ENCODE data around the gene GPI. TPM values are rescaled to one million over a fixed set of nuclear protein-coding genes. Genes with fewer than 3 reads are reported as not detected.
A peak's percentile ranks its signal among the peaks of the same experiment; 100 is the strongest.
"Not testable (repeated sequence)": the region's sequence is repeated elsewhere in the genome, so short reads cannot be mapped to it uniquely, and the experiment has no call there.

Gene GPI
- total and polyA plus RNA-seq, 5 experiments from 2014 or later = 107 to 179 (median 126) TPM

DNA sequence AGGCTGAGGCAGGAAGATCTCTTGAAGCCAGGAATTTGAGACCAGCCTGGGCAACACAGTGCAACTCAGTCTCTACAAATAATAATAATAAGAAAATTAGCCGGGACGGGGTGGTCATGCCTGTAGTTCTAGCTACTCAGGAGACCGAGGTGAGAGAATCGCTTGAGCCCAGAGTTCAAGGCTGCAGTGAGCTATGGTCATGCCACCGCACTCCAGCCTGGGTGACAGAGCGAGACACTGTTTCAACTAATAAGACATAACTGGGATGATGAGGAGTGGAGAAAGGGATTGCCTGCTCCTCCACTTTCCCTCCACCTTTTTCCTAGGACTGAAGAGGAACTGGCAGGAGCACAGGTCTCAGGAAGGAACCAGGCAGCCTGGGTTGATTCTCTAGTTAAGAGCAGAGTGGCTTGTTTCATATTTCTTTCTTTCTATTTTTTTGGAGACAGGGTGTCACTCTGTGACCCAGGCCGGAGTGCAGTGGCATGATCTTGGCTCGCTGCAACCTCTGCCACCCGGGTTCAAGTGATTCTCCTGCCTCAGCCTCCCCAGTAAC lies 4.6 kb upstream of the GPI start:
- Mint-ChIP-seq H3K36me3 (no peaks in the 10 kb centered on the region), H3K27me3 (no peaks in the 10 kb centered on the region), H3K9me3 (no peaks in the 10 kb centered on the region), H3K4me3 (peak overlapping the region; percentile 82 to 96 (median 90)), H3K27ac (peak overlapping the region; percentile 77 to 97 (median 95)), H3K4me1 (peaks cover 17 to 37% (median 32%) of the 10 kb centered on the region in 4 donors)
- DNase-seq = no peak
- POLR2A ChIA-PET = interaction anchor here (0.5 to 1.6 kb wide), 3 partner anchors 67 to 643 kb away, joined by 5 to 10 read pairs (median 5); partner anchors contain the start of gene UBA2
- no peak for ATAC-seq

DNA sequence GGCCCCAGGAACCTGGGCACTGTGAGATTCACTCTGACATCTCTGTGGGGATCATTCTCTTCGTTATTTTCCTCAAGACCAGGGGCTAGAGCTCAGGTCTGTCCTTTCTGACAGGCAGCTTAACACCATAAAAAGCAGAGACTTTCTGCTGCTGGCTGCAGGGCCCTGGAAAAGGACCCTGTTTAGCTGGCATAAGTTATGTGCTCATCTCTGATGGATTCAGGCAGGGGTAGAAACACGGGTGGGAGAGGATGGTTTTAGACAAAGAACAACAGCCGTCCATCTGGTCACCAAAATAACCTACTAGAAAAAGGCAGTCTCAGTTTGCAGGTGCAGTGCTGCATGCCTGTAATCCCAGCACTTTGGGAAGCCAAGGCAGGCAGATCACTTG lies 2.3 kb upstream of the GPI start:
- Mint-ChIP-seq H3K4me3 (peak overlapping the region in 7 of 10 donors; percentile 1 to 95 (median 55)), H3K36me3 (peaks cover 0 to 10% (median 6%) of the 10 kb centered on the region in 3 donors), H3K27me3 (no peaks in the 10 kb centered on the region), H3K27ac (peak overlapping the region in 5 of 10 donors; percentile 16 to 85 (median 52)), H3K4me1 (peaks cover 26 to 56% (median 51%) of the 10 kb centered on the region in 4 donors), H3K9me3 (no peaks in the 10 kb centered on the region)
- ATAC-seq = no peak
- no peak for DNase-seq
- POLR2A ChIA-PET = no interaction called here

DNA sequence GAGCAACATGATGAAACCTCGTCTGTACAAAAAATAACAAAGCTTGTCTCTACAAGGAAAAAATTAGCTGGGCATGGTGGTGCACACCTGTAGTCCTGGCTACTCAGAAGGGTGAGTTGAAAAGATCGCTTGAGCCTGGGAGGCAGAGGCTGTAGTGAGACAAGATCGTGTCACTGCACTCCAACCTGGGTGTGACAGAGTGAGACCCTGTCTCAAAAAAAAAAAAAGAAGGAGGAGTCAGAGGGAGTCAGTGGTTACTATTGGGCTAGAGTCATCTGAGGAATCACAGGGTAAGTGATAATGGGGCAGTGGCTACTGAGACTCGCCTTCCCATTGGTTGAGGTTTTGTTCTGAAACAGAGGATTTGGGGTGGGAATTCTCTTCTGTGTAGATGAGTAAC lies 1.9 kb upstream of the GPI start:
- ATAC-seq (no peak), DNase-seq (no peak)
- H3K27me3 Mint-ChIP-seq = no peaks in the 10 kb centered on the region
- peak overlapping the region in 4 of 10 donors; percentile 20 to 85 (median 54) for H3K27ac Mint-ChIP-seq
- H3K4me1 Mint-ChIP-seq = peaks cover 25 to 56% (median 49%) of the 10 kb centered on the region in 4 donors
- peaks cover 0 to 13% (median 6%) of the 10 kb centered on the region in 3 donors for H3K36me3 Mint-ChIP-seq
- peak overlapping the region in 9 of 10 donors; percentile 1 to 95 (median 45) for H3K4me3 Mint-ChIP-seq
- POLR2A ChIA-PET = no interaction called here
- H3K9me3 Mint-ChIP-seq = no peaks in the 10 kb centered on the region

DNA sequence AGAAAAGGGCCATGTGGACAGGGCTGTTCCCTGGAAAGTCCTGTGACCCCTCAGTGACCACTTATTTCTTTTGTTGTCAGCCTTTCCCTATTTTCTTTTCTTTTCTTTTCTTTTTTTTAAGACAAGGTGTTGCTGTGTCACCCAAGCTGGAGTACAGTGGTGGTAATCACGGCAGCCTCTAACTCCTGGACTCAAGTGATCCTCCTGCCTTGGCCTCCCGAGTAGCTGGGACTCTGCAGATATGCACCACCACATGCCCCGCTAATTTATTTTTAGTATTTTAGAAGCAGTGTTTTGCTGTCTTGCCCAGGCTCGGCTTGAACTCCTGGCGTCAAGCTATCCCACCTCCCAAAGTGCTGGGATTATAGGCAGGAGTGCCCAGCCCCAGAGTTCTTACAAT lies 1.1 kb upstream of the GPI start:
- Mint-ChIP-seq H3K27me3 (no peaks in the 10 kb centered on the region), H3K36me3 (peaks cover 0 to 17% (median 6%) of the 10 kb centered on the region in 3 donors), H3K9me3 (no peaks in the 10 kb centered on the region), H3K4me1 (peaks cover 25 to 52% (median 45%) of the 10 kb centered on the region in 4 donors), H3K27ac (peak overlapping the region in 3 of 10 donors; percentile 89 to 94 (median 94)), H3K4me3 (peak overlapping the region in 9 of 10 donors; percentile 91 to 98 (median 95))
- POLR2A ChIA-PET = interaction anchor here (0.6 to 2.7 kb wide), 3 partner anchors 16 to 64 kb away, joined by 3 to 18 read pairs (median 4); partner anchors contain the start of gene UBA2
- DNase-seq (no peak), ATAC-seq (no peak)

DNA sequence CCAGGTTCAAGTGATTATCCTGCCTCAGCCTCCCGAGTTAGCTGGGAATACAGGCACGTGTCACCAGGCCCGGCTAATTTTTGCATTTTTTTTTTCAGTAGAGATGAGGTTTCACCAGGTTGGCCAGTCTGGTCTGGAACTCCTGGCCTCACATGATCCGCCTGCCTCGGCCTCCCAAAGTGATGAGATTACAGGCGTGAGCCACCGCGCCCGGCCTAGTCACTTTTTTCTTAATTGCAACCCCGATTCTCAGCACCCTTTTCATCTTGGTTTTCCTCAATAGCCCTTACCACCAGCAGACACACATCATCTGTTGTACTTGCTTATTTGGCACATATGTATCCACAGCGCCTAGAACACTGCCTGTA lies 550 bp upstream of the GPI start:
- Mint-ChIP-seq H3K9me3 (no peaks in the 10 kb centered on the region), H3K4me1 (peaks cover 25 to 46% (median 40%) of the 10 kb centered on the region in 4 donors), H3K27ac (peak overlapping the region in 9 of 10 donors; percentile 72 to 95 (median 91)), H3K36me3 (peaks cover 0 to 22% (median 6%) of the 10 kb centered on the region in 3 donors), H3K4me3 (peak overlapping the region; percentile 91 to 98 (median 95)), H3K27me3 (no peaks in the 10 kb centered on the region)
- POLR2A ChIA-PET = interaction anchor here (0.7 to 2.7 kb wide), 5 partner anchors 11 to 192 kb away, joined by 4 to 18 read pairs (median 6); partner anchors contain the start of genes LSM14A, PDCD2L and UBA2
- ATAC-seq (no peak), DNase-seq (no peak)

DNA sequence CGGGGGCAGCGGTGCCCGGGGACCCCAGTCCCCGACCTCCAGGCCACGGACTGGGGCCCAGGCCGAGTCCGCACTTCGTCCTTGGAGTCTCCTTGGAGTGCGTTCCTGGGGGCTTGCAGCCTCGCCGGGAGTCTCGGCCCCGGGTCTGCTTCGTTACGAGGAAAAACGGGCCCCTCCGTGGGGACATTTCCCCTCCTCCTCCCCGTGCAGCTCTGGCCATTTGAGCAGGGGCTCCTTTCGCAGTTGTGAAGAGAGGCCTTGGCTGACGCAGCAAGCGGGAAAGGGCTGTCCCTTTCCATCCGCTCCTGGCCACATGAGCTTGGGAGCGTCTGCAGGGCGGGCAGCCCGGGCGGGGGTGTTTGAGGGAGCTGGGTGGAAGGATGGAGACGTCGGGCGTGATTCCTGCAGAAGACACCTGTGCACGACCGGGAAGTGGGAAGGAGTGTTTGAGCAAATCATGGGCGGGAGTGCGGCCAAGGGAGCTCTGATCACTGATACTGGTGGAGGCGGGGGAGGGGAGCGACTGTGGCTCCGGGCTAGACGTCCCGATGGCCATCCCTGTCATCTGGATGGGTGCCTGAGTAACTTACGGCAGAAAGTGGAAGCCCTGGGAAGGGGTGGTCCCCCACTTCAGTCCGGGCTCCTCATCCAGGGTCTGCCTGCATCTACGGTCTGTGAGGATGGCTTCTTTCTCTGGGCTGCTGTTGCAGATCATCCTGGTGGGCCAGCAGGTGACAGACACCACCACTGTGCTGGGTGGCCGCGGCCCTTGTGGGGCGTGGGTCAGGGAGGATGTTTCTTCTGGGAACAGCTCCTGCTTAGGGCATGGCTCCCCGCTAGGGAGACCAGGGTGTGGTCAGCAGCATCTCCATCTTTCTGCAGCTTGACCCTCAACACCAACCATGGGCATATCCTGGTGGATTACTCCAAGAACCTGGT lies 736 bp downstream of the GPI start:
- DNase-seq = peak in 1 of 10 donors; percentile 12
- Mint-ChIP-seq H3K4me3 (peak overlapping the region; percentile 92 to 97 (median 95)), H3K27ac (peak overlapping the region; percentile 70 to 95 (median 90)), H3K4me1 (peaks cover 18 to 43% (median 35%) of the 10 kb centered on the region in 4 donors), H3K27me3 (no peaks in the 10 kb centered on the region), H3K9me3 (no peaks in the 10 kb centered on the region), H3K36me3 (peaks cover 0 to 34% (median 6%) of the 10 kb centered on the region in 3 donors)
- POLR2A ChIA-PET = interaction anchor here (0.6 to 2.7 kb wide), 10 partner anchors 10 to 312 kb away, joined by 3 to 18 read pairs (median 4); partner anchors contain the start of genes LSM14A, PDCD2L, SCGB2B2 and UBA2
- ATAC-seq = peak in 1 of 2 donors; percentile 7

DNA sequence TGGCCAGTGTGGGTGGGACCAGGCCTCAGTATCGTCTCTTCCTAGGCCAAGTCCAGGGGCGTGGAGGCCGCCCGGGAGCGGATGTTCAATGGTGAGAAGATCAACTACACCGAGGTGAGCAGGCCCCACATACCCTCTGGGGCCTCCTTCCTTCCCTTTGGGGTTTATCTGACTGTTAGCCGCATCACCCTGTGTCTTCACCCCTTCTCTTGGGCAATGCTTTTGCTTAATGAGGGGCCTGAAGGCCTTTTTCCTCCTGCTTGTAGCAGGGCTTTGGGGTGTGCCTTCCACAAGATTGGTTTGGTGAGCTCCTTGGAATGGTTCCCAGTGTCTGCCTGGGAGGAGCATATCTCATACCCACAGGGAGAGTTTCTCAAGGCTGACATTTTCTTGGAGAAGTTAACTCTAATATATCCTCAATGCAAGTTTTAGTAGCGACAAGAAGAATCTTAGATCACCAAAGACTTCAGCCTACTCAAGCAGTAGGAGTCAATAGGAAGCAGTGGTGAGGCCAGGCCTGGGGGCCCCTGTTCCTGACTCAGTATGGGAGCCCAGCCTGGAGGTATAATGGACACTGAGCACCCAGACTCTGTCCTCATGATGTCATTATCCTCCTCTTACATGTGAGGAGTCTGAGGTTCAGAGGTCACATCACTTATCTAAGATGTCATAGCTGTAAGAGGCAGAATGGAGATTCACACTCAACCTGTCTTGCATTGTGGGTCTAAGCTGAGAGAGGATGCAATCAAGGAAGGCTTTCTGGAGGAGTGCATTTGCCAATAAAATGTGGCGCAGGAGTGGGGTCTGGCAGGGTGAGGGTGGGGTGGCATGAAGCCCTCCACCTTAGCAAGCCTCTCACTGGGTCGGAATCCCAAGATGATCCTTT lies 2.0 kb downstream of the GPI start:
- peaks cover 0 to 46% (median 12%) of the 10 kb centered on the region in 3 donors for H3K36me3 Mint-ChIP-seq
- no peak for DNase-seq
- no peaks in the 10 kb centered on the region for H3K27me3 Mint-ChIP-seq
- H3K9me3 Mint-ChIP-seq = no peaks in the 10 kb centered on the region
- POLR2A ChIA-PET = interaction anchor here (2.0 kb wide), 1 partner anchor 16 kb away, joined by 15 read pairs; no protein-coding TSS in a partner anchor
- H3K27ac Mint-ChIP-seq = peak overlapping the region; percentile 7 to 92 (median 77)
- peak overlapping the region; percentile 92 to 97 (median 95) for H3K4me3 Mint-ChIP-seq
- ATAC-seq = no peak
- H3K4me1 Mint-ChIP-seq = peaks cover 21 to 51% (median 42%) of the 10 kb centered on the region in 4 donors

DNA sequence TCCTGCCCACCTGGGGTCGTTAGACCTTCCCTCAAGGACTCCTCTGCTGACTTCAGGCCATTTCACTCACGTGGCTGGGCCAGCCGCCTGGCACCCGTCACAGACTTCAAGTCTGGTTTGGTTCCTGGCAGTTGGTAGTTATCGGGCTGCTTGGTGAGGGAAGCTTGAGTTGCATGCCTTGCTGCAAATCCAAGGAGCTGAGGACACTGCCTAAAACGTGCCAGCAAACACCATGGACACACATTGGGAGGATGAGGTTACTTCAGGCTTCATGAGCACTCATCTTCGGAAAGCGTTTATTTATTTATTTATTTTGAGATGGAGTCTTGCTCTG lies 2.6 kb downstream of the GPI start:
- Mint-ChIP-seq H3K4me1 (peaks cover 21 to 54% (median 42%) of the 10 kb centered on the region in 4 donors), H3K27me3 (no peaks in the 10 kb centered on the region), H3K36me3 (peaks cover 0 to 52% (median 12%) of the 10 kb centered on the region in 3 donors), H3K27ac (peak overlapping the region in 3 of 10 donors; percentile 10 to 52 (median 32)), H3K9me3 (no peaks in the 10 kb centered on the region), H3K4me3 (peak overlapping the region in 1 of 10 donors; percentile 34)
- ATAC-seq (no peak), DNase-seq (no peak)
- POLR2A ChIA-PET = no interaction called here

DNA sequence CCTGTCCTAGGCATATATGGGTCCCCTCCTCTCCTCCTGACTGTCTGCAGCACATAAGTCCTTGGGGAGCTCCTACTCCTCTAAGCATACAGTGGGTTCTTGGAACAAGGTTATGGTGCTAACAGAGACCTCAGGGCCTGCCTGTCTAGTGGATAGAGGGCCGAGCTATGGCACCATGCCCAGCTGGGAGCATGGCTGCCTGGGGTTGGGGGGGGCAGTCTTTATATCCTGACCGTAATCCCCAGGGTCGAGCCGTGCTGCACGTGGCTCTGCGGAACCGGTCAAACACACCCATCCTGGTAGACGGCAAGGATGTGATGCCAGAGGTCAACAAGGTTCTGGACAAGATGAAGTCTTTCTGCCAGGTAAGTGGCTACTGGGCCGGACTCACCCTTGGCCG lies 3.3 kb downstream of the GPI start:
- Mint-ChIP-seq H3K9me3 (no peaks in the 10 kb centered on the region), H3K36me3 (peaks cover 0 to 56% (median 12%) of the 10 kb centered on the region in 3 donors), H3K27ac (peak overlapping the region in 3 of 10 donors; percentile 9 to 84 (median 67)), H3K27me3 (no peaks in the 10 kb centered on the region), H3K4me1 (peaks cover 21 to 54% (median 42%) of the 10 kb centered on the region in 4 donors), H3K4me3 (peak overlapping the region in 7 of 10 donors; percentile 9 to 78 (median 52))
- POLR2A ChIA-PET = no interaction called here
- no peak for ATAC-seq
- no peak for DNase-seq

DNA sequence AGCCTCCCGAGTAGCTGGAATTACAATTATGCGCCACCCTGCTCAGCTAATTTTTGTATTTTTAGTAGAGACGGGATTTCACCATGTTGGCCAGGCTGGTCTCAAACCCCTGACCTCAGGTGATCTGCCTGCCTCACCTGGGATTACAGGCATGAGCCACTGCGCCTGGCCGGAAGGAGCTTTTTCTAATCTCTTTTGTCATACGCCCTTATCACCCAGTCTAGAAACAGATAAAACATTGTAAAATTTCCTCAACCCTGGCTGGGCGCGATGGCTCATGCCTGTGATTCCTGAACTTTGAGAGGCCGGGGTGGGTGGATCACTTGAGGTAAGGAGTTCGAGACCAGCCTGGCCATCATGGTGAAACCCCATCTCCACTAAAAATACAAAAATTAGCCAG lies 4.2 kb downstream of the GPI start:
- POLR2A ChIA-PET = interaction anchor here (0.6 kb wide), 1 partner anchor 31 kb away, joined by 5 read pairs; no protein-coding TSS in a partner anchor
- not testable (repeated sequence) for H3K4me3 Mint-ChIP-seq, DNase-seq, H3K27me3 Mint-ChIP-seq, H3K9me3 Mint-ChIP-seq, ATAC-seq
- peaks cover 0 to 62% (median 13%) of the 10 kb centered on the region in 3 donors for H3K36me3 Mint-ChIP-seq
- peak overlapping the region in 2 of 10 donors; percentile 7 to 24 for H3K27ac Mint-ChIP-seq
- peaks cover 24 to 58% (median 44%) of the 10 kb centered on the region in 4 donors for H3K4me1 Mint-ChIP-seq

DNA sequence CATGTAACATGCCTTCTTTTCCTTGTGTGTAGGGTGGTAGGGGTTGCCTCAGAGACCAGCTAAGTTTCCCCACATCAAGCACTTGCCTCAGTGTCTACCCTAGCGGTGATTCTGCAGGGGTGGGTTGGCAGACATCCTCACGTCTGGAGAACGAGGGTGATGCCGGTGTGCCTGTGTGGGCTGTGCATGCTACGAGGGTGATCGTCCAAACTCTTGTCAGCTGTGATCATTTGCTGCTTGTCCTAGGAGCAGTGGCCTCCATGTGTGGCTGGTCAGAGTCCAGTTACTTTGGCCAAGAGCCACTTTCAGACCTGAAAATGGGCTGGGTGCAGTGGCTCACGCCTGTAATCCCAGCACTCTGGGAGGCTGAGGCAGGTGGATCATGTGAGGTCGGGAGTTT lies 5.1 kb downstream of the GPI start:
- no peak overlapping the region for H3K4me3 Mint-ChIP-seq
- POLR2A ChIA-PET = no interaction called here
- no peak for ATAC-seq

More for the DNA sequence above, 5.1 kb downstream of the GPI start:
- H3K36me3 Mint-ChIP-seq = peaks cover 0 to 71% (median 16%) of the 10 kb centered on the region in 3 donors
- no peaks in the 10 kb centered on the region for H3K27me3 Mint-ChIP-seq
- no peaks in the 10 kb centered on the region for H3K9me3 Mint-ChIP-seq
- peak overlapping the region in 1 of 10 donors; percentile 31 for H3K27ac Mint-ChIP-seq
- no peak for DNase-seq
- H3K4me1 Mint-ChIP-seq = peaks cover 23 to 53% (median 41%) of the 10 kb centered on the region in 4 donors

Measured in naive thymus-derived CD8-positive, alpha-beta T cell (primary cell).